Mesothelial cell of epicardium (in vitro differentiated cells): ENCODE measurements around the gene AMFR. TPM values are rescaled to one million over a fixed set of nuclear protein-coding genes. Genes with fewer than 3 reads are reported as not detected.

Experiments
- DNase-seq, 2 experiments: peaks; one replicate each; pipeline ENCODE4 v3.0.0; 2021; ENCODE audit warnings: low spot score in 2 of 2; ENCODE audit not compliant: unreplicated experiment in 2 of 2
- H3K27ac Mint-ChIP-seq: 2 replicates; pipeline ENCODE4 v1.8.0; 2021; ENCODE audit warnings: mixed read lengths
- H3K27me3 Mint-ChIP-seq: 2 replicates; pipeline ENCODE4 v1.8.0; 2021; ENCODE audit warnings: low read depth, mixed read lengths
- H3K36me3 Mint-ChIP-seq: 2 replicates; pipeline ENCODE4 v1.8.0; 2021; ENCODE audit warnings: mixed read lengths
- H3K4me1 Mint-ChIP-seq: 2 replicates; pipeline ENCODE4 v1.8.0; 2021; ENCODE audit warnings: mixed read lengths
- H3K4me3 Mint-ChIP-seq: 2 replicates; pipeline ENCODE4 v1.8.0; 2021; ENCODE audit warnings: mild to moderate bottlenecking, moderate library complexity, mixed read lengths
- H3K9me3 Mint-ChIP-seq: 2 replicates; pipeline ENCODE4 v1.8.0; 2021; ENCODE audit warnings: mixed read lengths
- total RNA-seq: library from RNA; stranded (reverse); gene quantifications from 3 replicates; pipeline ENCODE4 v1.2.1, GENCODE V29; 2021
- TF ChIP-seq, protein P1 (sequence below): fragments of 200-600 bp; sonication (generic); IDR thresholded peaks from one replicate; pipeline ENCODE4 v1.5.0; 2021; ENCODE audit warnings: antibody characterized with exemption; ENCODE audit not compliant: unreplicated experiment

The AMFR gene
- total RNA-seq, 1 donor from 2014 or later: 60.0 TPM

DNA sequence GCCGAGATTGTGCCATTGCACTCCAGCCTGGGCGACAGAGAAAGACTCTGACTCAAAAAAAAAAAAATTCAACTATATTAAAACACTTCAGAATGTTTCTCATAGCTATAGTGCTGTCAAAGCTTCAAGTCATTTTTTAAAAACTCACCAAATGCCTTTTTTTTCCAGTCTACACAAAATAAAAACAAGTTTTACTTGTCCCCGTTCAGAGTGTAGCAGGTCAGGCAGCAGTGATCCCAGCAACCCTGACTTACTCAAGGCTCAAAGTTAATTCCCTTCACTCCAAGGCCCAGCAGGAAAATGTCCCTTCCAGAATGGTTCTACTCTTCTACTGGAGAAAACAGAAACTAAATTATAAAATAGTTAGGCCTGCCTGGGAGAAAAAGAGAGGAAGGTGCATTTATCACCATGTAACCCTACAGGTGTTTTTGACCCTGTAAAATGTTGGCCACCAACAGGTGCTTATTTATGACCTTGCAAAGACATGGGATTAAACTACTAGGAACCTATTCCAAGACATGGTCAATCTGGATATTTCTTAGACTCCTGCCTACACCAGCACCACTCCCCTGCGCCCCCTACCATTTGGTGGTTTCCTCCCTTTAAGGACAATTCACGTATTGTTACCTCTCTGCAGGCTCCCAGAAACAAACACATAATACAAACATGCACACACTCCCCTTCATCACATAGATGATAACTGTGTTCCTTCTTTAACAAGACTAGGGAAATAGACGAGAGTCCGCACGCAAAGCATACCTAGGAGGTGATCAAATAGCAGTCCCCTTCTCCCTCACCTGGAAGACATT lies 5.4 kb downstream of the AMFR start:
- no peaks in the 10 kb centered on the region for H3K9me3 Mint-ChIP-seq
- H3K27me3 Mint-ChIP-seq: no peaks in the 10 kb centered on the region
- peaks cover 32% of the 10 kb centered on the region for H3K4me1 Mint-ChIP-seq
- DNase-seq: no peak
- peak overlapping the region; percentile 34 for H3K27ac Mint-ChIP-seq
- no peak overlapping the region for H3K4me3 Mint-ChIP-seq
- no peaks in the 10 kb centered on the region for H3K36me3 Mint-ChIP-seq
- TF ChIP-seq, protein P1, sequence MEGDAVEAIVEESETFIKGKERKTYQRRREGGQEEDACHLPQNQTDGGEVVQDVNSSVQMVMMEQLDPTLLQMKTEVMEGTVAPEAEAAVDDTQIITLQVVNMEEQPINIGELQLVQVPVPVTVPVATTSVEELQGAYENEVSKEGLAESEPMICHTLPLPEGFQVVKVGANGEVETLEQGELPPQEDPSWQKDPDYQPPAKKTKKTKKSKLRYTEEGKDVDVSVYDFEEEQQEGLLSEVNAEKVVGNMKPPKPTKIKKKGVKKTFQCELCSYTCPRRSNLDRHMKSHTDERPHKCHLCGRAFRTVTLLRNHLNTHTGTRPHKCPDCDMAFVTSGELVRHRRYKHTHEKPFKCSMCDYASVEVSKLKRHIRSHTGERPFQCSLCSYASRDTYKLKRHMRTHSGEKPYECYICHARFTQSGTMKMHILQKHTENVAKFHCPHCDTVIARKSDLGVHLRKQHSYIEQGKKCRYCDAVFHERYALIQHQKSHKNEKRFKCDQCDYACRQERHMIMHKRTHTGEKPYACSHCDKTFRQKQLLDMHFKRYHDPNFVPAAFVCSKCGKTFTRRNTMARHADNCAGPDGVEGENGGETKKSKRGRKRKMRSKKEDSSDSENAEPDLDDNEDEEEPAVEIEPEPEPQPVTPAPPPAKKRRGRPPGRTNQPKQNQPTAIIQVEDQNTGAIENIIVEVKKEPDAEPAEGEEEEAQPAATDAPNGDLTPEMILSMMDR: no peak

DNA sequence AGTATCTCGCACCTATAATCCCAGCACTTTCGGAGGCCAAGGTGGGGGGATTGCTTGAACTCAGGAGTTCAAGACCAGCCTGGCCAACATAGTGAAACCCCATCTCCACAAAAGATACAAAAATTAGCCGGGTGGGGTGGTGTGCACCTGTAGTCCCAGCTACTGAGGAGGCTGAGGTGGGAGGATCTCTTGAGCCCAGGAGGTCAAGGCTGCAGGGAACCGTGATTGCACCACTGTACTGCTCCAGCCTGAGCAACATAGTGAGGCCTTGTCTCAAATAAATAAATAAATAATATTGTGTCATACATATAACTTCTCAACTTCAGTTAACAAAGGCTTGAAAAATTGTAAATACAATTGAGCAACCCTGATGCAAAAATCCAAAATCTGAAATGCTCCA lies 8.2 kb downstream of the AMFR start:
- H3K4me1 Mint-ChIP-seq: peaks cover 11% of the 10 kb centered on the region
- no peaks in the 10 kb centered on the region for H3K27me3 Mint-ChIP-seq
- DNase-seq: no peak
- H3K36me3 Mint-ChIP-seq: peaks cover 7% of the 10 kb centered on the region
- H3K27ac Mint-ChIP-seq: no peak overlapping the region
- H3K4me3 Mint-ChIP-seq: no peak overlapping the region
- H3K9me3 Mint-ChIP-seq: no peaks in the 10 kb centered on the region
- TF ChIP-seq, protein P1: no peak

DNA sequence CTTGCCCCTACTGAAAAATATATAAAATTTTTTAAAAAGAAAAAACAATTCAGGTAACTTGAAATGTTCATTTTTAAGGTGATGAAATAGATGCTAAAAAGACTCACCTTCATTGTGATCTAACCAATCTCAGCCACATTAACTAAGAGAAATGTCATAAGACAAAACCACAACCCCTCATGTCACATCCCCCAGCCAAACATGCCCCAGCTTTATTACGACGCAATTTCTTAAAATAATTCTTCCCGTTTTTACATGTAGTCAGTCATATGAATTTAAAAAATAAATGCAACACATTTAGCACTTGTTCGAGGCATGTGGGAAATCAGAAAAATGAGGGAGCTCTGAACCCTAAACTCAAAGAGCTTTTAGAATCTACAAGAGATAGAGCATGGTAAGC lies 9.5 kb downstream of the AMFR start:
- Mint-ChIP-seq H3K36me3 (peaks cover 17% of the 10 kb centered on the region), H3K27ac (no peak overlapping the region), H3K9me3 (no peaks in the 10 kb centered on the region), H3K4me3 (no peak overlapping the region), H3K27me3 (no peaks in the 10 kb centered on the region), H3K4me1 (peaks cover 8% of the 10 kb centered on the region)
- TF ChIP-seq, protein P1: no peak
- DNase-seq: no peak

DNA sequence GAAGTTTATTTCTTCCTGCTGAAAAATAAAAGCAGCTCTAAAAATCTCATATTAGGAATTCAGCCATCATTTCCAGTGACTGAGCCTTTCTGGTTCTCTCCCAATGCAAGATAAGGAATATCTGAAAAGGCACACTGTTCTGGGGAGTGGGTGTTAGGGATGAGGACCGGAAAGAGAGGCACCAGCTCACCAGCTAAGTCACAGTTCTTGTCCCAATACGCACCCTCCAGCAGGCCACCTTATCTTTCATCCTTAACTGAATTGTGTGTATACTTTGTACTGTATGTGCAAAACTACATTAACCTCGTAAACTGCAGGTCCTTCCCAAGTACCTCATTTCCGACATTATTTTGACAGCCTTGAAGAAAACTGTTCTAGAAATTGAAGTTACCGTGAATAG lies 11.0 kb downstream of the AMFR start:
- Mint-ChIP-seq H3K4me3 (no peak overlapping the region), H3K36me3 (peaks cover 19% of the 10 kb centered on the region), H3K27ac (peak overlapping the region; percentile 1), H3K9me3 (no peaks in the 10 kb centered on the region), H3K27me3 (no peaks in the 10 kb centered on the region), H3K4me1 (peaks cover 2% of the 10 kb centered on the region)
- TF ChIP-seq, protein P1: no peak
- DNase-seq: no peak

DNA sequence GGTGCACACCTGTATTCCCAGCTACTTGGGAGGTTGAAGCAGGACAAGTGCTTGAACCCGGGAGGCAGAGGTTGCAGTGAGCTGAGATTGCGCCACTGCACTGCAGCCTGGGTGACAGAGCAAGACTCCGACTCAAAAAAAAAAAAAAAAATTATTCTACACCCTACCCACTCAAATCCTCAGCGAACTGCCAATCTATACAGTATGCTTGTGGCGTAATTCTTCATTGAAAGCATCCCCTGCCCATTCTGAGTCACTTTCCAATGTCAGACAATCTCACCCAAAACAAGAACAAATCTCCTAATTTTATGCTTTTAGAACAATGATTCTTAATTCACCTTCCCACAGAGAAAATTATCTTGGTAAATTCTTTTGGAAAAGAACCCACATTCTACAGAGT lies 12.0 kb downstream of the AMFR start:
- DNase-seq: no peak
- no peaks in the 10 kb centered on the region for H3K27me3 Mint-ChIP-seq
- H3K4me1 Mint-ChIP-seq: no peaks in the 10 kb centered on the region
- peaks cover 24% of the 10 kb centered on the region for H3K36me3 Mint-ChIP-seq
- TF ChIP-seq, protein P1: no peak
- no peaks in the 10 kb centered on the region for H3K9me3 Mint-ChIP-seq
- H3K27ac Mint-ChIP-seq: no peak overlapping the region
- no peak overlapping the region for H3K4me3 Mint-ChIP-seq

DNA sequence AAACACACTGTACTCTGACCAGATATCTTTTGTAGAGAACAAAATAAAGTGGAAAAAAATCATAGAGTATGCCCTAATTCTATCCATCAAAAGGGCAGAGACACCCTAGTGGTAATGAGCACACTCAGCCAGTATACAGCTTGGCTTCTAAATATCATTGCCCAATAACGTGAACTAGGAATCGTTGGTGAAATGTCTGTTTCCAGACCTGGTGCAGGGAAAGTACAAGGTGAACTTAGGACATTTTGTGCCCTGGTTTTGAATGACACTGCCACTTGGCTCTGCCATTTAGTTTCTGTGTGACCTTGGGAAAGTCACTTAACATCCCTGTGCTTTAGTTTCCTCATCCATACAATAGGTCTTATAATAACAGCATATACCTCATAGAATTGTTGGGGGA lies 13.7 kb downstream of the AMFR start:
- H3K36me3 Mint-ChIP-seq: peaks cover 26% of the 10 kb centered on the region
- H3K4me3 Mint-ChIP-seq: no peak overlapping the region
- no peaks in the 10 kb centered on the region for H3K4me1 Mint-ChIP-seq
- no peaks in the 10 kb centered on the region for H3K9me3 Mint-ChIP-seq
- no peak overlapping the region for H3K27ac Mint-ChIP-seq
- no peak for DNase-seq
- no peaks in the 10 kb centered on the region for H3K27me3 Mint-ChIP-seq
- TF ChIP-seq, protein P1: no peak
